ENCODE measurements around the gene XRN2.

Gene XRN2

GRCh38 chr20:21278829-21279228, 24.3 kb upstream of the XRN2 start:
- Histone ChIP-seq H3K9ac (ENCODE audit: low read length) (no peak overlapping the region), H3K4me3 (ENCODE audit: low read length) (no peak overlapping the region), H3K27me3 (ENCODE audit: control insufficient read depth, insufficient read depth, low read length) (peaks cover 5% of the 10 kb centered on the region), H3K4me1 (ENCODE audit: control insufficient read depth, insufficient read depth, low read length) (no peaks in the 10 kb centered on the region), H3K9me3 (ENCODE audit: control insufficient read depth, low read length) (no peaks in the 10 kb centered on the region), H3K36me3 (ENCODE audit: control insufficient read depth, insufficient read depth, low read length) (no peaks in the 10 kb centered on the region)

DNA sequence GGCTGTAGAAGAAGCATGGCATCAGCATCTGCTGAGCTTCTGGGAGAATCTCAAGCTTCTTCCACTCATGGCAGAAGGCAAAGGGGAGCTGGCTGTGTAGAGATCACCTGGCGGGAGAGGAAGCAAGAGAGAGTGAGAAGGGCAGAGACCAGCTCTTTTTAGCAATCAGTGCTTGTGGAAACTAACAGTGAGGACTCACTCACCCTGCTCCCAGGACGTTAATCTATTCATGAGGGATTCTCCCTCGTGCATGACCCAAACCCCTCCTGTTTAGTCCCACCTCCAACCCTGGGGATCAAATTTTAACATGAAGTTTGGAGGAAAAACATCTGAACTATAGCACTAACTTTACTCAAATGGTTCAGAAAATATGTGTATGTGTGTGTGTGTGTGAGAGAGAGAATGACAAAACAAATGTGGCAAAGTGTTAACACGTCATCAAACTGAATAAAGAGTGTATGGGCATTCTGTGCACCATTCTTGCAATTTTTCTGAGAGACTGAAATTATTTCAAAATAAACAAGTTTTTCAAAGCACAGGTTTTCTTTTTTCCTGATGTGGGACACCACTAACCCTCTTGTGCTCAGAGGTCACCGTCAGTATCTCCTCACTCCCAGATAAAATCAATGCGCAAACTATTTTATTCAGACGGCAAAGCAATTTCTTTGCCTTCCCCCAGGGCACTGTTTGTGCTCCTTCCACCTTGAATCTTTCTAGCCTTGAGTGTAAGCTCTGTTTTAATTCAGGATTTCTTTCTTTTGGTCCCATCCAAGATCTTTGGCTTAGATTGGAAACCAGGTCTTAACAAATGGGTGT, 23.2 kb upstream of the XRN2 start:
- no peaks in the 10 kb centered on the region for H3K4me1 ChIP-seq (ENCODE audit: control insufficient read depth, insufficient read depth, low read length)
- no peaks in the 10 kb centered on the region for H3K36me3 ChIP-seq (ENCODE audit: control insufficient read depth, insufficient read depth, low read length)
- no peaks in the 10 kb centered on the region for H3K9me3 ChIP-seq (ENCODE audit: control insufficient read depth, low read length)
- H3K9ac ChIP-seq (ENCODE audit: low read length) = no peak overlapping the region
- no peaks in the 10 kb centered on the region for H3K27me3 ChIP-seq (ENCODE audit: control insufficient read depth, insufficient read depth, low read length)
- H3K4me3 ChIP-seq (ENCODE audit: low read length) = no peak overlapping the region

- Histone ChIP-seq H3K4me1 (ENCODE audit: control insufficient read depth, insufficient read depth, low read length) (no peaks in the 10 kb centered on the region), H3K36me3 (ENCODE audit: control insufficient read depth, insufficient read depth, low read length) (no peaks in the 10 kb centered on the region), H3K9ac (ENCODE audit: low read length) (no peak overlapping the region), H3K9me3 (ENCODE audit: control insufficient read depth, low read length) (no peaks in the 10 kb centered on the region), H3K27me3 (ENCODE audit: control insufficient read depth, insufficient read depth, low read length) (no peaks in the 10 kb centered on the region), H3K4me3 (ENCODE audit: low read length) (no peak overlapping the region)
Measured at GRCh38 chr20:21280522-21281016, 22.6 kb upstream of the XRN2 start.

GRCh38 chr20:21286775-21287174, 16.4 kb upstream of the XRN2 start:
- H3K36me3 ChIP-seq (ENCODE audit: control insufficient read depth, insufficient read depth, low read length) = no peaks in the 10 kb centered on the region
- no peaks in the 10 kb centered on the region for H3K4me1 ChIP-seq (ENCODE audit: control insufficient read depth, insufficient read depth, low read length)
- H3K4me3 ChIP-seq (ENCODE audit: low read length) = no peak overlapping the region
- H3K9ac ChIP-seq (ENCODE audit: low read length) = no peak overlapping the region
- no peaks in the 10 kb centered on the region for H3K9me3 ChIP-seq (ENCODE audit: control insufficient read depth, low read length)
- H3K27me3 ChIP-seq (ENCODE audit: control insufficient read depth, insufficient read depth, low read length) = no peaks in the 10 kb centered on the region

GRCh38 chr20:21288587-21289370, 14.4 kb upstream of the XRN2 start:
- Histone ChIP-seq H3K36me3 (ENCODE audit: control insufficient read depth, insufficient read depth, low read length) (no peaks in the 10 kb centered on the region), H3K4me3 (ENCODE audit: low read length) (no peak overlapping the region), H3K9me3 (ENCODE audit: control insufficient read depth, low read length) (no peaks in the 10 kb centered on the region), H3K9ac (ENCODE audit: low read length) (no peak overlapping the region), H3K27me3 (ENCODE audit: control insufficient read depth, insufficient read depth, low read length) (no peaks in the 10 kb centered on the region), H3K4me1 (ENCODE audit: control insufficient read depth, insufficient read depth, low read length) (no peaks in the 10 kb centered on the region)

DNA sequence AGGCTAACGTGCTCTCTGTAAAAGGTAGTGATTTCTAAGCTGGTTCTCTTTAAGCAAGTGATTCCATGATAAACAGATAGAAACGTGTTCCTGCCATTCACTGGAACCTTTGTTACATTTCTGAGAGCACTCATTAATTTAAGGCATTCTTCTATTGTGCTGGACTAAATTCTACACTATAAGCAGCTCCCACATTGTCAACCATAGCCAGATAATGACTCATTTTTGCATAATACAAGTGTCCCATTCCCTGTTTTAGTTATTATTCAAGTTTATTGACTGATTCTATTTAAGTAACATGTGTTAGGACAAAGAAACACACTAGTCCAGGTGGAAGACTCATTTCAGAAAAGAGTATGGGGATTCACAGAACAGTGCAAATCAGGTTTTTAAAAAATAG, 13.5 kb upstream of the XRN2 start:
- H3K27me3 ChIP-seq (ENCODE audit: control insufficient read depth, insufficient read depth, low read length) = no peaks in the 10 kb centered on the region
- H3K9me3 ChIP-seq (ENCODE audit: control insufficient read depth, low read length) = no peaks in the 10 kb centered on the region
- H3K4me1 ChIP-seq (ENCODE audit: control insufficient read depth, insufficient read depth, low read length) = no peaks in the 10 kb centered on the region
- H3K4me3 ChIP-seq (ENCODE audit: low read length) = no peak overlapping the region
- H3K9ac ChIP-seq (ENCODE audit: low read length) = no peak overlapping the region
- no peaks in the 10 kb centered on the region for H3K36me3 ChIP-seq (ENCODE audit: control insufficient read depth, insufficient read depth, low read length)

DNA sequence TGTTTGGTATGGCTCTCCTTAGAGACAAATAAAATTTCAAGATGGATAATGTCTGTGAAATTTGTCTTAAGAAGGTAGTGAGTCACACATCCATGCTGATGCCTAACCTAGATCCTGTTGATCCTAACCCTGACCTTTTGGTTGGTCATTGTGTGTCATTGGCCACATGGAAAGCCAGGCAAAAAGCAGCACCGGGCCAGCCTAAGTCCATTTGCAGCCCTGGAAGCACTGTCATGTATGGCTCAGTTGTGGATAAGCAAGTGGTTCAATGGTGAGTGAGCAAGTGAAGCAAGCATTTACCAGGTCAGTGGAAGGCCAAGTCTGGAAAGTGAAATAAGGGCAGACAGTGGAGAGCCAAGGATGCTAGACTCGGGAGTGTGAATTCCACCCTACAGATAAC, 12.1 kb upstream of the XRN2 start:
- Histone ChIP-seq H3K4me3 (ENCODE audit: low read length) (no peak overlapping the region), H3K27me3 (ENCODE audit: control insufficient read depth, insufficient read depth, low read length) (no peaks in the 10 kb centered on the region), H3K9me3 (ENCODE audit: control insufficient read depth, low read length) (no peaks in the 10 kb centered on the region), H3K9ac (ENCODE audit: low read length) (no peak overlapping the region), H3K36me3 (ENCODE audit: control insufficient read depth, insufficient read depth, low read length) (no peaks in the 10 kb centered on the region), H3K4me1 (ENCODE audit: control insufficient read depth, insufficient read depth, low read length) (no peaks in the 10 kb centered on the region)

- no peaks in the 10 kb centered on the region for H3K4me1 ChIP-seq (ENCODE audit: control insufficient read depth, insufficient read depth, low read length)
- no peaks in the 10 kb centered on the region for H3K36me3 ChIP-seq (ENCODE audit: control insufficient read depth, insufficient read depth, low read length)
- H3K4me3 ChIP-seq (ENCODE audit: low read length) = no peak overlapping the region
- no peaks in the 10 kb centered on the region for H3K9me3 ChIP-seq (ENCODE audit: control insufficient read depth, low read length)
- H3K27me3 ChIP-seq (ENCODE audit: control insufficient read depth, insufficient read depth, low read length) = peaks cover 3% of the 10 kb centered on the region
- H3K9ac ChIP-seq (ENCODE audit: low read length) = no peak overlapping the region
Measured at GRCh38 chr20:21294755-21295154, 8.4 kb upstream of the XRN2 start.

GRCh38 chr20:21301940-21302663, 1.0 kb upstream of the XRN2 start:
- Histone ChIP-seq H3K9me3 (ENCODE audit: control insufficient read depth, low read length) (no peaks in the 10 kb centered on the region), H3K4me1 (ENCODE audit: control insufficient read depth, insufficient read depth, low read length) (peaks cover 4% of the 10 kb centered on the region), H3K27me3 (ENCODE audit: control insufficient read depth, insufficient read depth, low read length) (peaks cover 3% of the 10 kb centered on the region), H3K9ac (ENCODE audit: low read length) (peak overlapping the region; percentile 68), H3K36me3 (ENCODE audit: control insufficient read depth, insufficient read depth, low read length) (no peaks in the 10 kb centered on the region), H3K4me3 (ENCODE audit: low read length) (peak overlapping the region; percentile 44)

DNA sequence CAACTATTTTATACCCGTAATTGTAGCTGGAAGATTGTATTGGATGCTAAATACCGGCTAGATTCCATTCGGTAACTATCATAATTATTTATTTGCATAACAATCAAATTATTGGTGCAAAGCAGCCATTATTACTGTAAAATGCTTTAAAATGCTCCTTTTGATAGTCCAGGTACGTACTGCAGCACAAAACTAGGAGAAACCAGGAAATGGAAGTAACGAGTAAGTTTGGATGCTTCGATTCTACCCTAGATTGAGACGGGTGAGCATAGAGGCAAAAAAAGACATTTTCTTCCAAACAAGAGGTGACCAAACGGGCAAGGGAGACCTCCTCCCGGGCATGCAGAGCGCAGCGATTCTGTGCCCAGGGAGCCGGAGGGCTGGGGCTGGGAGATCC, 469 bp upstream of the XRN2 start:
- Histone ChIP-seq H3K9ac (ENCODE audit: low read length) (peak overlapping the region; percentile 68), H3K4me3 (ENCODE audit: low read length) (peak overlapping the region; percentile 44), H3K9me3 (ENCODE audit: control insufficient read depth, low read length) (no peaks in the 10 kb centered on the region), H3K27me3 (ENCODE audit: control insufficient read depth, insufficient read depth, low read length) (peaks cover 3% of the 10 kb centered on the region), H3K4me1 (ENCODE audit: control insufficient read depth, insufficient read depth, low read length) (peaks cover 4% of the 10 kb centered on the region), H3K36me3 (ENCODE audit: control insufficient read depth, insufficient read depth, low read length) (no peaks in the 10 kb centered on the region)

GRCh38 chr20:21303872-21304586, 898 bp downstream of the XRN2 start:
- H3K27me3 ChIP-seq (ENCODE audit: control insufficient read depth, insufficient read depth, low read length) = no peaks in the 10 kb centered on the region
- peaks cover 4% of the 10 kb centered on the region for H3K4me1 ChIP-seq (ENCODE audit: control insufficient read depth, insufficient read depth, low read length)
- peak overlapping the region; percentile 68 for H3K9ac ChIP-seq (ENCODE audit: low read length)
- peak overlapping the region; percentile 44 for H3K4me3 ChIP-seq (ENCODE audit: low read length)
- no peaks in the 10 kb centered on the region for H3K36me3 ChIP-seq (ENCODE audit: control insufficient read depth, insufficient read depth, low read length)
- H3K9me3 ChIP-seq (ENCODE audit: control insufficient read depth, low read length) = no peaks in the 10 kb centered on the region

Measured in mucosa of stomach (tissue), 1 donor.